SK-N-SH (cell line): ENCODE measurements around the gene COX7B. TPM values are rescaled to one million over a fixed set of nuclear protein-coding genes. Genes with fewer than 3 reads are reported as not detected.

Experiments used
- CTCF ChIA-PET: fragments of 300-600, 350-600 bp; formaldehyde crosslinking; extraction: SDS; loops from one replicate; lab custom pipeline; 2021; lab: Yijun Ruan, JAX
- POLR2A ChIA-PET: fragments of 350-600 bp; sonication (Branson Sonifier 250); formaldehyde crosslinking; extraction: SDS; loops from one replicate; lab custom pipeline; 2020; ENCODE audit warnings: antibody characterized with exemption, inconsistent platforms; lab: Yijun Ruan, JAX
- DNase-seq: peaks from one replicate; pipeline ENCODE4 v3.0.0; 2012
- H2AFZ ChIP-seq: fragments of 200-600 bp; sonication (generic); 2 replicates; pipeline ENCODE4 v1.8.1; 2016; ENCODE audit warnings: antibody characterized with exemption, mild to moderate bottlenecking, low read depth
- H3F3A ChIP-seq: fragments of 200-600 bp; sonication (generic); replicated peaks from 2 replicates; pipeline ENCODE3; 2016; ENCODE audit warnings: antibody characterized with exemption, mild to moderate bottlenecking; ENCODE audit not compliant: insufficient read depth
- H3K27ac ChIP-seq, 2 experiments: fragments of 200-500 bp in 1 of 2; fragments of 200-600 bp in 1 of 2; sonication (Bioruptor generic) in 1 of 2; sonication (generic), shearing (Covaris generic) in 1 of 2; 2 replicates each; pipeline versions ENCODE4 v1.5.1 to v1.6.1; 2014 to 2016; ENCODE audit warnings: low read depth in 2 of 2, inconsistent platforms in 1 of 2, low read length in 1 of 2, mild to moderate bottlenecking in 1 of 2, mixed read lengths in 1 of 2
- H3K27me3 ChIP-seq: fragments of 200-600 bp; sonication (generic), shearing (Covaris generic); 2 replicates; pipeline ENCODE4 v1.6.1; 2016; ENCODE audit warnings: mixed run types; ENCODE audit not compliant: insufficient read depth
- H3K36me3 ChIP-seq, 2 experiments: fragments of 200-500 bp in 1 of 2; fragments of 200-600 bp in 1 of 2; sonication (Bioruptor generic) in 1 of 2; sonication (generic) in 1 of 2; replicated peaks in 1 of 2; 2 replicates each; pipeline versions ENCODE3 to v1.5.1; 2014 to 2016; ENCODE audit warnings: low read length in 1 of 2, mild to moderate bottlenecking in 1 of 2; ENCODE audit not compliant: insufficient read depth in 2 of 2, control insufficient read depth in 1 of 2
- H3K4me1 ChIP-seq, 2 experiments: fragments of 200-500 bp in 1 of 2; fragments of 200-600 bp in 1 of 2; sonication (Bioruptor generic) in 1 of 2; sonication (generic), shearing (Covaris generic) in 1 of 2; 2 replicates each; pipeline versions ENCODE4 v1.5.1 to v1.6.1; 2014 to 2016; ENCODE audit warnings: low read depth in 1 of 2, low read length in 1 of 2, mixed run types in 1 of 2; ENCODE audit not compliant: insufficient read depth in 2 of 2, control insufficient read depth in 1 of 2
- H3K4me2 ChIP-seq: fragments of 200-600 bp; sonication (generic), shearing (Covaris generic); 2 replicates; pipeline ENCODE4 v1.6.1; 2017; ENCODE audit warnings: mixed run types
- H3K4me3 ChIP-seq, 2 experiments: fragments of 200-500 bp in 1 of 2; fragments of 200-600 bp in 1 of 2; sonication (Bioruptor generic) in 1 of 2; sonication (generic), shearing (Covaris generic) in 1 of 2; 2 replicates each; pipeline versions ENCODE4 v1.5.1 to v1.8.1; 2014 to 2016; ENCODE audit warnings: low read depth in 2 of 2, inconsistent platforms in 1 of 2, low read length in 1 of 2, mild to moderate bottlenecking in 1 of 2, mixed read lengths in 1 of 2, moderate library complexity in 1 of 2
- H3K79me2 ChIP-seq: fragments of 200-600 bp; sonication (generic); 2 replicates; pipeline ENCODE4 v1.8.1; 2017; ENCODE audit warnings: mild to moderate bottlenecking; ENCODE audit not compliant: insufficient read depth
- H3K9ac ChIP-seq: fragments of 200-600 bp; sonication (generic); 2 replicates; pipeline ENCODE4 v1.6.1; 2017; ENCODE audit warnings: mixed run types
- H3K9me2 ChIP-seq: fragments of 200-600 bp; sonication (generic); 2 replicates; pipeline ENCODE4 v1.6.1; 2017; ENCODE audit warnings: mixed run types
- H3K9me3 ChIP-seq: fragments of 200-600 bp; sonication (generic); 2 replicates; pipeline ENCODE4 v1.6.1; 2017; ENCODE audit warnings: mixed run types, mild to moderate bottlenecking, moderate library complexity
- H4K20me1 ChIP-seq: fragments of 200-600 bp; sonication (generic); 2 replicates; pipeline ENCODE4 v1.6.1; 2017; ENCODE audit warnings: mild to moderate bottlenecking, mixed run types; ENCODE audit not compliant: insufficient read depth
- CHD2 ChIP-seq: fragments of 150-350 bp; IDR thresholded peaks from 2 replicates; pipeline ENCODE4 v1.6.1; 2018; ENCODE audit warnings: low read length; ENCODE audit not compliant: partially characterized antibody
- CTCF ChIP-seq: fragments of 200-600 bp; sonication (generic); IDR thresholded peaks from 2 replicates; pipeline ENCODE4 v1.6.1; 2017; ENCODE audit warnings: antibody characterized with exemption, mild to moderate bottlenecking, moderate library complexity
- FOSL2 ChIP-seq: IDR thresholded peaks from 2 replicates; pipeline ENCODE4 v1.4.0; 2012; ENCODE audit warnings: low read depth, mild to moderate bottlenecking, moderate library complexity, borderline replicate concordance
- FOXJ3 ChIP-seq: sonication (generic); formaldehyde crosslinking; IDR thresholded peaks from 2 replicates; pipeline ENCODE4 v1.5.1; 2020; ENCODE audit warnings: mild to moderate bottlenecking, missing genetic modification reagents
- GATA2 ChIP-seq: sonication (generic); formaldehyde crosslinking; IDR thresholded peaks from 2 replicates; pipeline ENCODE4 v1.5.0; 2020; ENCODE audit warnings: mild to moderate bottlenecking, missing genetic modification reagents
- IRF3 ChIP-seq: fragments of 150-350 bp; IDR thresholded peaks from 2 replicates; pipeline ENCODE4 v1.6.1; 2016; ENCODE audit warnings: mild to moderate bottlenecking, low read depth, low read length
- MAX ChIP-seq: IDR thresholded peaks from 2 replicates; pipeline ENCODE4 v1.4.0; 2012; ENCODE audit warnings: low read depth
- NFIC ChIP-seq: IDR thresholded peaks from 2 replicates; pipeline ENCODE4 v1.4.0; 2012; ENCODE audit warnings: borderline replicate concordance
- NRF1 ChIP-seq: IDR thresholded peaks from 2 replicates; pipeline ENCODE4 v1.6.1; 2012; ENCODE audit warnings: low read depth, mild to moderate bottlenecking, low read length
- PBX3 ChIP-seq: IDR thresholded peaks from 2 replicates; pipeline ENCODE4; 2012
- POLR2AphosphoS5 ChIP-seq: IDR thresholded peaks from 2 replicates; pipeline ENCODE4 v1.6.1; 2012; ENCODE audit warnings: low read depth, low read length
- RXRA ChIP-seq: IDR thresholded peaks from 2 replicates; pipeline ENCODE4 v1.4.0; 2012; ENCODE audit warnings: low read depth, mild to moderate bottlenecking, borderline replicate concordance
- SMC3 ChIP-seq: IDR thresholded peaks from 2 replicates; pipeline ENCODE4 v1.6.1; 2012; ENCODE audit warnings: low read depth, low read length, improper control_type of control experiment
- TCF12 ChIP-seq: IDR thresholded peaks from 2 replicates; pipeline ENCODE4 v1.4.0; 2012
- TEAD4 ChIP-seq: IDR thresholded peaks from 2 replicates; pipeline ENCODE4 v1.4.0; 2012; ENCODE audit warnings: mild to moderate bottlenecking, borderline replicate concordance; ENCODE audit not compliant: insufficient read depth
- YY1 ChIP-seq: IDR thresholded peaks from 2 replicates; pipeline ENCODE4 v1.4.0; 2012; ENCODE audit warnings: low read depth, mild to moderate bottlenecking
- ZBTB33 ChIP-seq: IDR thresholded peaks from 2 replicates; pipeline ENCODE4 v1.4.0; 2012; ENCODE audit warnings: low read depth, borderline replicate concordance
- WGBS: methylation state at CpG from one replicate; pipeline ENCODE4 v1.1.6; 2017; ENCODE audit warnings: low lambda C conversion rate; 5-methylcytosine and 5-hydroxymethylcytosine counted together
- polyA plus RNA-seq, 3 experiments: library from polyadenylated mRNA; depleted of rRNA; stranded (reverse); fragments of >200 nt; gene quantifications; 2 replicates each; pipeline ENCODE4 v1.2.3, GENCODE V29; 2012

COX7B gene
- polyA plus RNA-seq, 1 of the 3 experiments (the other 2 are of a cell fraction), result 1,029 TPM

- Histone ChIP-seq H3K9me3 (no peaks in the 10 kb centered on the region; the same call in 1 of the 2 replicates), H3K9ac (no peak overlapping the region), H3K9me2 (no peaks in the 10 kb centered on the region), H3K36me3 (no peaks in the 10 kb centered on the region), H3K79me2 (no peaks in the 10 kb centered on the region), H3K27me3 (no peaks in the 10 kb centered on the region), H3K4me1 (0 out of 4 replicates have a peak, but pooled peaks cover 0 to 4% of the 10 kb centered on the region in 2 experiments), H3K4me2 (no peak overlapping the region), H3K27ac (peak overlapping the region in 1 of 2 experiments; percentile 29; a peak in 1 of 4 replicates), H3F3A (no peaks in the 10 kb centered on the region), H4K20me1 (no peaks in the 10 kb centered on the region), H2AFZ (no peak overlapping the region), H3K4me3 (no peak overlapping the region)
- 39% methylated on average over 3 of the region's 3 CpGs for WGBS
- POLR2A ChIA-PET, result no interaction called here
- TF ChIP-seq GATA2 (CRISPR knock-in tag) (no peak), FOSL2 (no peak), POLR2AphosphoS5 (no peak), MAX (no peak), CHD2 (no peak), IRF3 (no peak), NRF1 (no peak), RXRA (no peak), NFIC (no peak), SMC3 (no peak), ZBTB33 (no peak), PBX3 (no peak), TEAD4 (no peak), FOXJ3 (CRISPR knock-in tag) (no peak), TCF12 (no peak), YY1 (no peak), CTCF (no peak)
- CTCF ChIA-PET, result no interaction called here
- DNase-seq, result no peak
Observed at GRCh38 chrX:77937291-77937690, 38.0 kb downstream of the COX7B start.
